Measurements from ENCODE around the gene FAM184A.

- TF ChIP-seq POLR2AphosphoS5 (IDR thresholded peaks at IDR 0.05; ENCODE audit: low read depth, low read length) (no peak), CTCF (IDR thresholded peaks at IDR 0.05) (no peak), SIN3A (IDR thresholded peaks at IDR 0.05; ENCODE audit: borderline replicate concordance, insufficient read depth, low read depth, low read length) (no peak), TCF7L2 (IDR thresholded peaks at IDR 0.05; ENCODE audit: low read depth, low read length) (no peak)
- TF ChIP-seq, protein P1, sequence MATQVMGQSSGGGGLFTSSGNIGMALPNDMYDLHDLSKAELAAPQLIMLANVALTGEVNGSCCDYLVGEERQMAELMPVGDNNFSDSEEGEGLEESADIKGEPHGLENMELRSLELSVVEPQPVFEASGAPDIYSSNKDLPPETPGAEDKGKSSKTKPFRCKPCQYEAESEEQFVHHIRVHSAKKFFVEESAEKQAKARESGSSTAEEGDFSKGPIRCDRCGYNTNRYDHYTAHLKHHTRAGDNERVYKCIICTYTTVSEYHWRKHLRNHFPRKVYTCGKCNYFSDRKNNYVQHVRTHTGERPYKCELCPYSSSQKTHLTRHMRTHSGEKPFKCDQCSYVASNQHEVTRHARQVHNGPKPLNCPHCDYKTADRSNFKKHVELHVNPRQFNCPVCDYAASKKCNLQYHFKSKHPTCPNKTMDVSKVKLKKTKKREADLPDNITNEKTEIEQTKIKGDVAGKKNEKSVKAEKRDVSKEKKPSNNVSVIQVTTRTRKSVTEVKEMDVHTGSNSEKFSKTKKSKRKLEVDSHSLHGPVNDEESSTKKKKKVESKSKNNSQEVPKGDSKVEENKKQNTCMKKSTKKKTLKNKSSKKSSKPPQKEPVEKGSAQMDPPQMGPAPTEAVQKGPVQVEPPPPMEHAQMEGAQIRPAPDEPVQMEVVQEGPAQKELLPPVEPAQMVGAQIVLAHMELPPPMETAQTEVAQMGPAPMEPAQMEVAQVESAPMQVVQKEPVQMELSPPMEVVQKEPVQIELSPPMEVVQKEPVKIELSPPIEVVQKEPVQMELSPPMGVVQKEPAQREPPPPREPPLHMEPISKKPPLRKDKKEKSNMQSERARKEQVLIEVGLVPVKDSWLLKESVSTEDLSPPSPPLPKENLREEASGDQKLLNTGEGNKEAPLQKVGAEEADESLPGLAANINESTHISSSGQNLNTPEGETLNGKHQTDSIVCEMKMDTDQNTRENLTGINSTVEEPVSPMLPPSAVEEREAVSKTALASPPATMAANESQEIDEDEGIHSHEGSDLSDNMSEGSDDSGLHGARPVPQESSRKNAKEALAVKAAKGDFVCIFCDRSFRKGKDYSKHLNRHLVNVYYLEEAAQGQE (IDR thresholded peaks at IDR 0.05; ENCODE audit: insufficient read depth in 1 of 2, low read depth in 2 of 2, low read length in 1 of 2) = no peak
These were observed 92.2 kb downstream of the FAM184A start for GRCh38 chr6:118986312-118986711.
